WTC11 (cell line): ENCODE data around the gene RPL12.

Source experiments
- CREB1 ChIP-seq: sonication (generic); formaldehyde crosslinking; IDR thresholded peaks from 2 replicates; pipeline ENCODE4 v1.8.0; 2023; ENCODE audit warnings: mild to moderate bottlenecking, missing genetic modification reagents
- CTCF ChIP-seq: fragments of 200-600 bp; IDR thresholded peaks from 2 replicates; pipeline ENCODE4 v1.8.0; 2022; ENCODE audit warnings: antibody characterized with exemption
- ELF4 ChIP-seq: sonication (generic); formaldehyde crosslinking; IDR thresholded peaks from 2 replicates; pipeline ENCODE4 v1.8.1; 2022; ENCODE audit warnings: low read depth, mild to moderate bottlenecking, moderate library complexity, missing genetic modification reagents
- MAX ChIP-seq: sonication (generic); formaldehyde crosslinking; IDR thresholded peaks from 2 replicates; pipeline ENCODE4 v1.8.0; 2022; ENCODE audit warnings: mild to moderate bottlenecking, missing genetic modification reagents
- MYBL2 ChIP-seq: sonication (generic); formaldehyde crosslinking; IDR thresholded peaks from 2 replicates; pipeline ENCODE4 v1.8.1; 2023; ENCODE audit warnings: mild to moderate bottlenecking, moderate library complexity, missing genetic modification reagents

DNA sequence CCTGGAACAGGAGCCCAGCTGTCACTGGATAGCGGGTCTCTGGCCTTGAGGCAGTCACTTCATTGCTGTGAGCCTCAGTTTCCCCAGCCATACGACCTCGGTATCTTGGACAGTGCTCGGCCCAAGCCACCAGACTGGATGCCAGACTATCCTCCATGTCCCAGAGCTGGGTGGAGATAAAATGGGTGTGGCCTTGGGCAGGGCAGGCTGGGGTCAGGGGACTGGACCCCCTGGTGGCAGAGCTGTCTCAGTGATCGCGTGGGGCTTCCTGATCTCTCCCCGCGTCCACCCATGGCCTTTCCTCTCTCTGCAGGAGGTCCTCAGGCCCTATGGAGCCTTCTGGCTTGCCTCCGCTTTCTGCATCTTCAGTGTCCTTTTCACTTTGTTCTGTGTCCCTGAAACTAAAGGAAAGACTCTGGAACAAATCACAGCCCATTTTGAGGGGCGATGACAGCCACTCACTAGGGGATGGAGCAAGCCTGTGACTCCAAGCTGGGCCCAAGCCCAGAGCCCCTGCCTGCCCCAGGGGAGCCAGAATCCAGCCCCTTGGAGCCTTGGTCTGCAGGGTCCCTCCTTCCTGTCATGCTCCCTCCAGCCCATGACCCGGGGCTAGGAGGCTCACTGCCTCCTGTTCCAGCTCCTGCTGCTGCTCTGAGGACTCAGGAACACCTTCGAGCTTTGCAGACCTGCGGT lies 44.3 kb downstream of the RPL12 start:
- TF ChIP-seq ELF4 (CRISPR knock-in tag) (no peak), MYBL2 (CRISPR knock-in tag) (no peak), CREB1 (CRISPR knock-in tag) (no peak), CTCF (no peak), MAX (no peak)
